Activated naive CD8-positive, alpha-beta T cell (primary cell): ENCODE data around the gene TRIML1.
"Not testable (repeated sequence)": the region's sequence is repeated elsewhere in the genome, so short reads cannot be mapped to it uniquely, and the experiment has no call there.

Source experiments
- H3K27ac Mint-ChIP-seq: one replicate; pipeline ENCODE4 v1.8.0; 2021; ENCODE audit warnings: mixed read lengths
- H3K27me3 Mint-ChIP-seq: one replicate; pipeline ENCODE4 v1.8.0; 2021; ENCODE audit warnings: mixed read lengths
- H3K36me3 Mint-ChIP-seq: one replicate; pipeline ENCODE4 v1.8.0; 2021; ENCODE audit warnings: mixed read lengths
- H3K4me1 Mint-ChIP-seq: one replicate; pipeline ENCODE4 v1.8.0; 2021; ENCODE audit warnings: low read depth, mixed read lengths
- H3K4me3 Mint-ChIP-seq: one replicate; pipeline ENCODE4 v1.8.0; 2021; ENCODE audit warnings: mild to moderate bottlenecking, mixed read lengths
- H3K9me3 Mint-ChIP-seq: one replicate; pipeline ENCODE4 v1.8.0; 2021; ENCODE audit warnings: low read depth, mixed read lengths

Gene TRIML1

DNA sequence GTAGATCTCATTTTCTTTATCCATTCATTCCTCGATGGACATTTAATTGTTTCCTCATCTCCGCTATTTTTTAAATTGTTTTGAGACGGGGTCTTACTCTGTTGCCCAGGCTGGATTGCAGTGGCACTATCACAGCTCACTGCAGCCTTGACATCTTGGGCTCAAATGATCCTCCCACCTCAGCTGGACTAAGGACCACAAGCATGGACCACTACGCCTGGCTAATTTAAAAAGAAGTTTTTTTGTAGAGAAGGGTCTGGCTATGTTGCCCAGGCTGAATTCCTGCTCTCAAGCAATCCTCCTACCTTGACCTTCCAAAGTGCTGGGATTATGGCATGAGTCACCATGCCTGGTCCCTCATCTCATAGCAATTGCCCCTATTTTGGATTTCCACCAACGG, 7.0 kb upstream of the TRIML1 start:
- Mint-ChIP-seq H3K27ac (no peak overlapping the region), H3K27me3 (no peaks in the 10 kb centered on the region), H3K4me3 (no peak overlapping the region), H3K9me3 (peaks cover 12% of the 10 kb centered on the region), H3K4me1 (no peaks in the 10 kb centered on the region), H3K36me3 (no peaks in the 10 kb centered on the region)

GRCh38 chr4:188138227-188138626, 1.0 kb upstream of the TRIML1 start:
- no peaks in the 10 kb centered on the region for H3K4me1 Mint-ChIP-seq
- H3K27ac Mint-ChIP-seq, result no peak overlapping the region
- H3K27me3 Mint-ChIP-seq, result no peaks in the 10 kb centered on the region
- H3K4me3 Mint-ChIP-seq, result no peak overlapping the region
- H3K36me3 Mint-ChIP-seq, result no peaks in the 10 kb centered on the region
- H3K9me3 Mint-ChIP-seq, result no peaks in the 10 kb centered on the region

GRCh38 chr4:188139671-188140070, 430 bp downstream of the TRIML1 start:
- Mint-ChIP-seq H3K36me3 (no peaks in the 10 kb centered on the region), H3K27ac (no peak overlapping the region), H3K4me1 (no peaks in the 10 kb centered on the region), H3K27me3 (no peaks in the 10 kb centered on the region), H3K4me3 (no peak overlapping the region), H3K9me3 (no peaks in the 10 kb centered on the region)

DNA sequence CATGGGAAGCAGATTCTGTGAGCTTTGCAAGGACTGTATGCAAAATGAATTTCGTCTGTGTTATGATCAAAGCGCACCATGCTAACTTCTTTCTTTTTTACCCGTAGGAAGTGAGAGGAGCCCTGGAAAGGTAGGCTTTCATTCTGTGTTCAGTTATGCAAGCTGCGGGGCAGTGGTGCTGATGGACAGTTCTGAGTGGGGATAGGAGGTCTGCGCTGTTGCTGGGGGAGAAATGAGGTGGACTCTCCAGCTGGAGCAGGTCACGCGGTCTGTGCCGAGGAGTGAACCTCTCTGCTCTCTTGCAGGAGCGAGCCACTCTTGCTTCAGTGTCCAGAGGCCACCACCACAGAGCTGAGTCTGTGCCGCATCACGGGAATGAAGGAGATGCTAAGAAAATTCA, 4.5 kb downstream of the TRIML1 start:
- no peaks in the 10 kb centered on the region for H3K27me3 Mint-ChIP-seq
- no peaks in the 10 kb centered on the region for H3K9me3 Mint-ChIP-seq
- no peak overlapping the region for H3K27ac Mint-ChIP-seq
- H3K4me1 Mint-ChIP-seq, result no peaks in the 10 kb centered on the region
- H3K36me3 Mint-ChIP-seq, result no peaks in the 10 kb centered on the region
- H3K4me3 Mint-ChIP-seq, result no peak overlapping the region

DNA sequence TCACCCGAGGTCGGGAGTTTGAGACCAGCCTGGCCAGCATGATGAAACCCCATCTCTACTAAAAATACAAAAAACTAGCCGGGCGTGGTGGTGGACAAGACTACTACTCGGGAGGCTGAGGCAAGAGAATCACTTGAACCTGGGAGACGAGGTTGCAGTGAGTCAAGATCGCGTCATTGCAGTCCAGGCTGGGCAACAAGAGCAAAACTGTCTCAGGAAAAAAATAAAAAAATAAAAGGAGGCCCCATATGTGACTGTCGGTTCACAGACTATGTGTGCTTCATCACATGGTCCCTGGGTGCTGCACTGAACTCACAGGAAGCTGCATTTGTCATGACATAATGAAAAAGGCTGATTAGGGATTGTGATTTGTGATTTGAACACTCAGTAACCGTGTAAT, 6.4 kb downstream of the TRIML1 start:
- no peak overlapping the region for H3K27ac Mint-ChIP-seq
- H3K9me3 Mint-ChIP-seq, result no peaks in the 10 kb centered on the region
- H3K4me1 Mint-ChIP-seq, result no peaks in the 10 kb centered on the region
- no peaks in the 10 kb centered on the region for H3K36me3 Mint-ChIP-seq
- H3K27me3 Mint-ChIP-seq, result no peaks in the 10 kb centered on the region
- H3K4me3 Mint-ChIP-seq, result no peak overlapping the region

DNA sequence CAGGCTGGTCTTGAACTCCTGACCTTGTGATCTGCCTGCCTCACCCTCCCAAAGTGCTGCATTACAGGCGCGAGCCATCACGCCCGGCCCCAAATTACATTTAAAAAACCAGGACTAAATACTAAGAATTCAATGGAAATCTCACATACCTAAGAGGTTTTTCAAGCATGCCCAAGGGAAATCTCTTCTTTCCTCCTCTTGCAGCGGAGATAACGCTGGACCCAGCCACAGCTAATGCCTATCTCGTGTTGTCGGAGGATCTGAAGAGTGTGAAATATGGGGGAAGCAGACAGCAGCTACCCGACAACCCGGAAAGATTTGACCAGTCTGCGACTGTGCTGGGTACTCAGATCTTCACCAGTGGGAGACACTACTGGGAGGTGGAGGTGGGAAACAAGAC, 7.4 kb downstream of the TRIML1 start:
- no peak overlapping the region for H3K27ac Mint-ChIP-seq
- H3K27me3 Mint-ChIP-seq, result no peaks in the 10 kb centered on the region
- H3K4me1 Mint-ChIP-seq, result no peaks in the 10 kb centered on the region
- H3K9me3 Mint-ChIP-seq, result no peaks in the 10 kb centered on the region
- no peaks in the 10 kb centered on the region for H3K36me3 Mint-ChIP-seq
- no peak overlapping the region for H3K4me3 Mint-ChIP-seq

DNA sequence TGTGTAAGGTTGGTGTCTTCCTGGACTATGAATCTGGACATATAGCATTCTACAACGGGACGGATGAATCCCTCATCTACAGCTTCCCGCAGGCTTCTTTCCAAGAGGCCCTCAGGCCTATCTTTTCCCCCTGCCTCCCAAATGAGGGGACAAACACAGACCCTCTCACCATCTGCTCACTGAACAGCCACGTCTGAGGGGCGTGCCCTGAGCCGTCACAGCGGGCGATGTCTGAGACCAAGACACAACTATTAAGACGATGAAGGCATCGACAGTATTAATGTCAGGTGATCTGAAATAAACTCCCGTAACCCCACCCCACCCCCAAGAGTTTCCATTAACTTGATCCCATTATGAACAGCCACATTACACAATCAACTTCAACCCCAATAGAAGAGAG, 7.9 kb downstream of the TRIML1 start:
- H3K9me3 Mint-ChIP-seq, result no peaks in the 10 kb centered on the region
- H3K36me3 Mint-ChIP-seq, result no peaks in the 10 kb centered on the region
- no peak overlapping the region for H3K27ac Mint-ChIP-seq
- no peak overlapping the region for H3K4me3 Mint-ChIP-seq
- no peaks in the 10 kb centered on the region for H3K4me1 Mint-ChIP-seq
- no peaks in the 10 kb centered on the region for H3K27me3 Mint-ChIP-seq

DNA sequence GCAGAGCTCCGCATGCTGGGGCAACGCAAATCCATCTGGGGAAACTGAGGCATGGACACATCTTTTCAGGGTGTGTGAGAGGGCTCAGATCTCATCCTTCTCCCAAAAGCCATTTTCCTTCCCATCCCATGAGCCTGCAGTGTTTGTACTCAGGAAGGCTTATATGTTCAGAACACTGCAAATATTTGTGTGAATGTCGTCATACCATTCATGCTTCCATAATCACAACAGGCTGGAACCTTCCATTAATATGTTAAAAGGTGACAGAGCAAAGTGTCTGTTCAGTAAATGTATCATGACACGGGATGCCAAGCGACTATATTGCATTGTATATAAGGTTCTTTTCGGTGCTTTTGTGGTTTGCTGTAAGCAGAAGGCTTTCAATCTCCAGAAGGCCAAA, 8.5 kb downstream of the TRIML1 start:
- Mint-ChIP-seq H3K27ac (no peak overlapping the region), H3K4me3 (no peak overlapping the region), H3K9me3 (no peaks in the 10 kb centered on the region), H3K4me1 (no peaks in the 10 kb centered on the region), H3K36me3 (no peaks in the 10 kb centered on the region), H3K27me3 (no peaks in the 10 kb centered on the region)

GRCh38 chr4:188154668-188155405, 15.6 kb downstream of the TRIML1 start:
- H3K4me3 Mint-ChIP-seq, result no peak overlapping the region
- no peaks in the 10 kb centered on the region for H3K27me3 Mint-ChIP-seq
- H3K27ac Mint-ChIP-seq, result no peak overlapping the region
- no peaks in the 10 kb centered on the region for H3K4me1 Mint-ChIP-seq
- no peaks in the 10 kb centered on the region for H3K9me3 Mint-ChIP-seq
- no peaks in the 10 kb centered on the region for H3K36me3 Mint-ChIP-seq

- H3K4me3 Mint-ChIP-seq, result no peak overlapping the region
- no peaks in the 10 kb centered on the region for H3K36me3 Mint-ChIP-seq
- H3K27ac Mint-ChIP-seq, result no peak overlapping the region
- no peaks in the 10 kb centered on the region for H3K27me3 Mint-ChIP-seq
- no peaks in the 10 kb centered on the region for H3K4me1 Mint-ChIP-seq
- no peaks in the 10 kb centered on the region for H3K9me3 Mint-ChIP-seq
These were observed 19.1 kb downstream of the TRIML1 start for GRCh38 chr4:188158336-188158735.

- H3K27me3 Mint-ChIP-seq, H3K36me3 Mint-ChIP-seq, H3K9me3 Mint-ChIP-seq, H3K4me3 Mint-ChIP-seq, H3K27ac Mint-ChIP-seq, H3K4me1 Mint-ChIP-seq: not testable (repeated sequence)
These were observed 20.4 kb downstream of the TRIML1 start for GRCh38 chr4:188159513-188160226.

DNA sequence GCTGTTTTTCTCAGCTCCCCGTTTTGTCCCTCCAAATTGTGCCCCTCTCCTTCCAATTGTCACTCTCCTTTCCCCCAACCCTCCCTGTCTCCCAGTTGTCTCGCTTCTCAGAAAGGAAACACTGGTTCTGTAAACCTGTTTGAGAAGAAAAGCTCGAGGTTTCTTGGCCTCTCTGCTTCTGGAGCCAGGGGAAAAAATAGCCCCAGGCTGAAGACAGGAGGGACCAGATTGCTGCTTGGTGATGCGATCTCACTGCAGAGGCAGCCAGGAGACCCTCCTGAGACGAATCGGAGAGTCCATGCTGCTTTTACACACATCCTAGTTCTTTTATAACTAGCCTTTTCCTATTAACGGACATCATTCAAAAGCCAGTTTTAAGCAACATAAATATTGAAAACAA, 21.2 kb downstream of the TRIML1 start:
- H3K27ac Mint-ChIP-seq, result no peak overlapping the region
- H3K9me3 Mint-ChIP-seq, result no peaks in the 10 kb centered on the region
- H3K36me3 Mint-ChIP-seq, result no peaks in the 10 kb centered on the region
- no peaks in the 10 kb centered on the region for H3K4me1 Mint-ChIP-seq
- H3K4me3 Mint-ChIP-seq, result no peak overlapping the region
- no peaks in the 10 kb centered on the region for H3K27me3 Mint-ChIP-seq

GRCh38 chr4:188161167-188161566, 21.9 kb downstream of the TRIML1 start:
- H3K27me3 Mint-ChIP-seq, result no peaks in the 10 kb centered on the region
- no peaks in the 10 kb centered on the region for H3K9me3 Mint-ChIP-seq
- H3K36me3 Mint-ChIP-seq, result no peaks in the 10 kb centered on the region
- H3K27ac Mint-ChIP-seq, result no peak overlapping the region
- H3K4me1 Mint-ChIP-seq, result no peaks in the 10 kb centered on the region
- no peak overlapping the region for H3K4me3 Mint-ChIP-seq

- Mint-ChIP-seq H3K4me1 (no peaks in the 10 kb centered on the region), H3K4me3 (no peak overlapping the region), H3K9me3 (no peaks in the 10 kb centered on the region), H3K36me3 (no peaks in the 10 kb centered on the region), H3K27ac (no peak overlapping the region), H3K27me3 (no peaks in the 10 kb centered on the region)
These were observed 23.5 kb downstream of the TRIML1 start for GRCh38 chr4:188162698-188163097.

- H3K9me3 Mint-ChIP-seq, result no peaks in the 10 kb centered on the region
- H3K4me3 Mint-ChIP-seq, result no peak overlapping the region
- no peak overlapping the region for H3K27ac Mint-ChIP-seq
- no peaks in the 10 kb centered on the region for H3K4me1 Mint-ChIP-seq
- no peaks in the 10 kb centered on the region for H3K27me3 Mint-ChIP-seq
- no peaks in the 10 kb centered on the region for H3K36me3 Mint-ChIP-seq
These were observed 29.6 kb downstream of the TRIML1 start for GRCh38 chr4:188168726-188169373.
